ENCODE results near the gene CALHM4.

DNA sequence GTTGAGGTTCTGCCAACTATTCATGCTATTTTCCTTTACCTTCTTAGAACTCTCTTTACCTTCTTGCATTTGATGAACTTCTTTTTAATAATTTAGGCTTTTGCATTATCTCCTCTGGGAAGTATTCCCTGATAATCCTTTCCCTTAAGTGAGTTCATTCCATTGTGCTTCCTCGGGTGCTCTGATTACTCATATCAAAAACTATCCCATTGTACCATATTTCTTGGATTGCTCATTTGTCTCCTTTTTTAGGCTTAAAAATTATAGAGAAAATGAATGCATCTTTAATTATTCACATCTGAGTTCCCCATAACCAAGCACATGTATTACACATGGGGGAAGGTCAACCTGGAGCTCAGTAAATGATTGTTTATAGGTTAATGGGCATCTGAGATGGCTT, 2.5 kb downstream of the CALHM4 start:
- no peak for TF ChIP-seq GABPA (IDR thresholded peaks at IDR 0.05 in 1 of 2, conservative IDR thresholded peaks at IDR 0.05 in 1 of 2)
- no peak for TF ChIP-seq SP1 (IDR thresholded peaks at IDR 0.05)
- TF ChIP-seq, protein P1, sequence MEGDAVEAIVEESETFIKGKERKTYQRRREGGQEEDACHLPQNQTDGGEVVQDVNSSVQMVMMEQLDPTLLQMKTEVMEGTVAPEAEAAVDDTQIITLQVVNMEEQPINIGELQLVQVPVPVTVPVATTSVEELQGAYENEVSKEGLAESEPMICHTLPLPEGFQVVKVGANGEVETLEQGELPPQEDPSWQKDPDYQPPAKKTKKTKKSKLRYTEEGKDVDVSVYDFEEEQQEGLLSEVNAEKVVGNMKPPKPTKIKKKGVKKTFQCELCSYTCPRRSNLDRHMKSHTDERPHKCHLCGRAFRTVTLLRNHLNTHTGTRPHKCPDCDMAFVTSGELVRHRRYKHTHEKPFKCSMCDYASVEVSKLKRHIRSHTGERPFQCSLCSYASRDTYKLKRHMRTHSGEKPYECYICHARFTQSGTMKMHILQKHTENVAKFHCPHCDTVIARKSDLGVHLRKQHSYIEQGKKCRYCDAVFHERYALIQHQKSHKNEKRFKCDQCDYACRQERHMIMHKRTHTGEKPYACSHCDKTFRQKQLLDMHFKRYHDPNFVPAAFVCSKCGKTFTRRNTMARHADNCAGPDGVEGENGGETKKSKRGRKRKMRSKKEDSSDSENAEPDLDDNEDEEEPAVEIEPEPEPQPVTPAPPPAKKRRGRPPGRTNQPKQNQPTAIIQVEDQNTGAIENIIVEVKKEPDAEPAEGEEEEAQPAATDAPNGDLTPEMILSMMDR (IDR thresholded peaks at IDR 0.05; ENCODE audit: low read depth, low read length, missing input control) = no peak
- no peak for TF ChIP-seq JUND (IDR thresholded peaks at IDR 0.05)
- no peak for TF ChIP-seq YY1 (IDR thresholded peaks at IDR 0.05)
- TF ChIP-seq TAF1 (conservative IDR thresholded peaks at IDR 0.05) = no peak
- TF ChIP-seq ATF3 (IDR thresholded peaks at IDR 0.05) = no peak
- TF ChIP-seq, protein P2, sequence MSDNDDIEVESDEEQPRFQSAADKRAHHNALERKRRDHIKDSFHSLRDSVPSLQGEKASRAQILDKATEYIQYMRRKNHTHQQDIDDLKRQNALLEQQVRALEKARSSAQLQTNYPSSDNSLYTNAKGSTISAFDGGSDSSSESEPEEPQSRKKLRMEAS (IDR thresholded peaks at IDR 0.05) = no peak
- TF ChIP-seq, protein P3, sequence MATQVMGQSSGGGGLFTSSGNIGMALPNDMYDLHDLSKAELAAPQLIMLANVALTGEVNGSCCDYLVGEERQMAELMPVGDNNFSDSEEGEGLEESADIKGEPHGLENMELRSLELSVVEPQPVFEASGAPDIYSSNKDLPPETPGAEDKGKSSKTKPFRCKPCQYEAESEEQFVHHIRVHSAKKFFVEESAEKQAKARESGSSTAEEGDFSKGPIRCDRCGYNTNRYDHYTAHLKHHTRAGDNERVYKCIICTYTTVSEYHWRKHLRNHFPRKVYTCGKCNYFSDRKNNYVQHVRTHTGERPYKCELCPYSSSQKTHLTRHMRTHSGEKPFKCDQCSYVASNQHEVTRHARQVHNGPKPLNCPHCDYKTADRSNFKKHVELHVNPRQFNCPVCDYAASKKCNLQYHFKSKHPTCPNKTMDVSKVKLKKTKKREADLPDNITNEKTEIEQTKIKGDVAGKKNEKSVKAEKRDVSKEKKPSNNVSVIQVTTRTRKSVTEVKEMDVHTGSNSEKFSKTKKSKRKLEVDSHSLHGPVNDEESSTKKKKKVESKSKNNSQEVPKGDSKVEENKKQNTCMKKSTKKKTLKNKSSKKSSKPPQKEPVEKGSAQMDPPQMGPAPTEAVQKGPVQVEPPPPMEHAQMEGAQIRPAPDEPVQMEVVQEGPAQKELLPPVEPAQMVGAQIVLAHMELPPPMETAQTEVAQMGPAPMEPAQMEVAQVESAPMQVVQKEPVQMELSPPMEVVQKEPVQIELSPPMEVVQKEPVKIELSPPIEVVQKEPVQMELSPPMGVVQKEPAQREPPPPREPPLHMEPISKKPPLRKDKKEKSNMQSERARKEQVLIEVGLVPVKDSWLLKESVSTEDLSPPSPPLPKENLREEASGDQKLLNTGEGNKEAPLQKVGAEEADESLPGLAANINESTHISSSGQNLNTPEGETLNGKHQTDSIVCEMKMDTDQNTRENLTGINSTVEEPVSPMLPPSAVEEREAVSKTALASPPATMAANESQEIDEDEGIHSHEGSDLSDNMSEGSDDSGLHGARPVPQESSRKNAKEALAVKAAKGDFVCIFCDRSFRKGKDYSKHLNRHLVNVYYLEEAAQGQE (IDR thresholded peaks at IDR 0.05) = no peak
- TF ChIP-seq RAD21 (IDR thresholded peaks at IDR 0.05) = no peak

Data from liver (tissue), 3 donors.